ENCODE data around the gene OGFOD2. TPM values are rescaled to one million over a fixed set of nuclear protein-coding genes. Genes with fewer than 3 reads are reported as not detected.
A peak's percentile ranks its signal among the peaks of the same experiment; 100 is the strongest.
"Not testable (repeated sequence)": the region's sequence is repeated elsewhere in the genome, so short reads cannot be mapped to it uniquely, and the experiment has no call there.

Gene OGFOD2
- polyA plus RNA-seq (ENCODE audit: low read depth in 6 of 6), result 10 to 100 TPM in 5 of 6 donors, 1 to 10 TPM in 1; 9.4 to 20.4 (median 14.2) TPM

DNA sequence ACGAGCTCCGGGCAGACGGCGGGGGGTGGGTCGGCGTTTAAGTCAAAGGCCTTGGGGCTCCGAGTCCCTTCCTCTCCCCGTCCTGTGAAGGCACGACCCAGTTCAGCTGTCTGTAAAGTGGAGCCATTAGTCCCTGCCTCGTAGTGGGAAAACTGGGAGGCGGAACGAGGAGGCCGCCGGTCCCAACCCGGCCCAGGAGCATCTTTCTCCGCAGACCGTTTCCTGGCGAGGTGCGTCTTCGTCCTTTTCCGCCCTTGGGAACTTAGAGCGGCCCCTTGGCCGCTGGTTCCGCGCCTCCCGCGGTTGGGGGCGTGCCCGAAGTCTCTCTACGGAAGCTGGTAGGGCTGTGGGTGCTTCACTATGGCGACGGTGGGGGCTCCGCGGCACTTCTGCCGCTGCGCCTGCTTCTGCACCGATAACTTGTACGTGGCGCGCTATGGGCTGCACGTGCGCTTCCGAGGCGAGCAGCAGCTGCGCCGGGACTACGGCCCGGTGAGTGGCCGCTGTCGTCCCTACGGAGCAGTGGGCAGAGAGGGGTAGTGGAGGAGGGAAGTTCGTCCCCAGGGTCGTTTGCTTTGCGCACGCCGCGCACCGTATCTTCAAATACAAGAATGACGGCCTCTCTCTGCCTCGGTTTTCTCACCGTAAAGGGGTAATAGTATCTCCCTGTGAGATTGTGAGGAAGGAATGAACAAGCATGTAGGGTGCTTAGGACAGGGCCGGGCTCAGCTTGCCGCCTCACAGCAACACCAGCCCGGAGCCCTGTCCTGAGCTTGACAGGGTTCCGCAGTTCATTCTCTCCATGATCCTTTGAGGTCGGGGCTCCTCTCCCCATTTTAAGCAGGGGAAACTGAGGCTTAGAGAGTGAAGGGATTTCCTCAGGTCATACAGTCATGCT, at the start of gene OGFOD2:
Gene OGFOD2 (plus strand): TSS at position 353 of the 898 bp plus-strand sequence. CDS start 8 bp downstream, at position 361.
- Mint-ChIP-seq H3K36me3 (no peaks in the 10 kb centered on the region), H3K4me1 (peaks cover 6 to 52% (median 26%) of the 10 kb centered on the region in 3 donors), H3K27ac (peak within 1 kb of the TSS; percentile 96 to 100 (median 99)), H3K9me3 (no peaks in the 10 kb centered on the region), H3K4me3 (peak within 1 kb of the TSS; percentile 97 to 99 (median 99)), H3K27me3 (no peaks in the 10 kb centered on the region)
- DNase-seq (peak; percentile 90), ATAC-seq (ENCODE audit: low read depth in 2 of 2) (peak; percentile 82 to 83)

DNA sequence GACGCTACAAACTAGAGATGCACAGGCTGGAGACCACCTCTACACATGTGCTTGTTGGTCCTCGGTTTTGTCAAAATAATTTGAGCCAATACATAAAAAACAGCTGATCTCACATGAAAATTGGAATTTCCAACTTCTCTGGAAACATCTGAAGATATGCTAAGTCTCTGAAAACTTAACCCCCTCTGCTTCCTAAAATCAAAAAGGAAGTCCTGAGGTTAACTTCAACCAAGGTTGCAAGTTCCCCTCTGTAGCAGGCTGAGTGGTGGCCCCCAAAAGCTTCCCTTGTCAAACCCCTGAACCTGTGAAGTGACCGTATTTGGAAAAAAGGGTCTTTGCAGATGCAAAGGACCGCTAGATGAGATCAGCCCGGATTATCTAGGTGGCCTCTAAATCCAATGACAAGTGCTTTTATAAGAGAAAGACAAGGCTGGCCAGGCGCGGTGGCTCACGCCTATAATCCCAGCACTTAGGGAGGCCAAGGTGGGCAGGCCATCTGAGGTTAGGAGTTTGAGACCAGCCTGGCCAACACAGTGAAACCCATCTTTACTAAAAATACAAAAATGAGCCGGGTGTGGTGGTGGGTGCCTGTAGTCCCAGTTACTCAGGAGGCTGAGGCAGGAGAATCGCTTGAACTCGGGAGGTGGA, 47.2 kb upstream of the OGFOD2 start:
- Mint-ChIP-seq H3K9me3 (no peaks in the 10 kb centered on the region), H3K4me1 (peaks cover 22 to 32% (median 26%) of the 10 kb centered on the region in 3 donors), H3K4me3 (peak overlapping the region in 6 of 8 donors; percentile 65 to 89 (median 80)), H3K27ac (peak overlapping the region; percentile 36 to 96 (median 90)), H3K36me3 (no peaks in the 10 kb centered on the region), H3K27me3 (no peaks in the 10 kb centered on the region)
- ATAC-seq (ENCODE audit: low read depth in 2 of 2) (no peak), DNase-seq (no peak)

DNA sequence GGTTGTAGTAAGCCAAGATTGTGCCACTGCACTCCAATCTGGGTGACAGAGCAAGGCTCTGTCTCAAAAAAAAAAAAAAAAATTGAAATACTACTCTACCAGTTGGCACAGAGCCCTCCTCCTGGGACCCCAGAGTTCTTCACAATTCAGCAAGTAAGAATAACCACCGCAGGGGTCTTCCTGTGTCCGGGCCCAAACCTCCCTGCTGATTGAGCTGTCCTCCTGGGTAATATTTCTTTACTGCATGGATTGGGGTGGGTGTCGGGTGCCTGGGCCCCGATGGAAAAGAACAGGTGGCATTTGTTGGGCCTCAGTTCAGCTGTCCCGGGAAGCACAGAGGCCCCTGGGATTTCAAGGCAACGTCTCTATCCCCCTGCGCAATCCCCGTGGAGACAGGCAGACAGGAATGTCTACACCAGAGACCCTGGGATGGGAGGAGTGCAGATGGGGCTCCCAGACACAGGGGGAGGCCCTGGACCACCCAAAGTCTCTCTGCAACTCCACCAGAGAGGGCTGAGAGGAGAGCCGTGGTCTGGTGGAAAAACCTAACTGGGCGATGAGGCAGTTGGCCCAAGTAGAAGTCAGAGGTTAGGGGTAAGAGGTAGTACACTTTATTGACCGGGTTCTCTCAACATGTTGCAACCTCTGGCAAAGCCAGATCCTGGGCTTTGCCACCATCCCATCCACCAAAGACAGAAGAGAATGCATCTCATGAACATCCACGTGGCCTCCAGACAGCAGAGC, 46.5 kb upstream of the OGFOD2 start:
- Mint-ChIP-seq H3K27ac (peak overlapping the region in 3 of 6 donors; percentile 27 to 85 (median 74)), H3K4me1 (peaks cover 22 to 35% (median 26%) of the 10 kb centered on the region in 3 donors), H3K36me3 (no peaks in the 10 kb centered on the region), H3K9me3 (no peaks in the 10 kb centered on the region), H3K27me3 (no peaks in the 10 kb centered on the region), H3K4me3 (peak overlapping the region in 2 of 8 donors; percentile 32 to 65)
- no peak for DNase-seq
- no peak for ATAC-seq (ENCODE audit: low read depth in 2 of 2)

DNA sequence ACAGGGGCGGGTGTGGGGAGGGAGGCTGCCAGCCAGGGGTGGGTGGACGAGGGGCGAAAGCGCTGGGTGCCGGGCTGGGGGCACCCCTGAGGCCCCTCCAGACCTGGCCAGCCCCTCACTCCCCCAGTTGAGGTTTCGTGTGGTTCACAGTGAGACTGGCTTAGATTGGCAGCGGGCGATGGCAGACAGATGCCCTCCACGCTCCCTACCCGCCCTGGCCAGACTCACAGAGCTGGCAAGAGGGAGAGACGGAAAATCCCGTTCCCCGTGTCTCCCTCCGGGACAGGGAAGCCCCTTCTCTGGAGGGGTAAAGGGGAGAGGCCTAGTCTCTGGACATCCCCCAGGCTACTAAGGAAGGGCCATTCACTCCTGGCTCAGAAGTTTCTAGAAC, 45.9 kb upstream of the OGFOD2 start:
- H3K27me3 Mint-ChIP-seq, result no peaks in the 10 kb centered on the region
- H3K27ac Mint-ChIP-seq, result peak overlapping the region in 1 of 6 donors; percentile 74

DNA sequence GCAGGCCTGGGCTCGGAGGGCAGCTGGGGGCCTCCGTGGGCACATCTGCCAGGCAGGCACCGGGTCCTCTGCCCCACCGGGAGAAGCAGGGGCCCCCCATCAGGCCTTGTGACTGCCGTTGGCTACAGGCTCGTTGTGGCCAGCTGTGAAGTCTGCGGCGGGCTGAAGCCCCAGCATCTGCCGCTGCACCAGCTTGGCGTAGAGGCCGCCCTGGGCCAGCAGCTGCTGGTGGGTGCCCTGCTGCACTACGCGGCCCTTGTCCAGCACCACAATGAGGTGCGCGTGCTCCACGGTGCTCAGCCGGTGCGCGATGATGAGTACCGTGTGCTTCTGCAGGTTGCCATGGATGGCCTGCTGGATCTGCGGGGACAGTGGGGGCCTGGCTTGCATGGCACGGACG, 45.2 kb upstream of the OGFOD2 start:
- Mint-ChIP-seq H3K4me1 (peaks cover 26 to 46% (median 27%) of the 10 kb centered on the region in 3 donors), H3K27ac (no peak overlapping the region), H3K36me3 (no peaks in the 10 kb centered on the region), H3K27me3 (no peaks in the 10 kb centered on the region), H3K9me3 (peaks cover 0 to 2% (median 0%) of the 10 kb centered on the region in 7 donors), H3K4me3 (no peak overlapping the region)
- ATAC-seq (ENCODE audit: low read depth in 2 of 2) (no peak), DNase-seq (no peak)

More for the DNA sequence above, 45.9 kb upstream of the OGFOD2 start:
- no peaks in the 10 kb centered on the region for H3K36me3 Mint-ChIP-seq
- H3K9me3 Mint-ChIP-seq, result no peaks in the 10 kb centered on the region
- H3K4me1 Mint-ChIP-seq, result peaks cover 22 to 39% (median 26%) of the 10 kb centered on the region in 3 donors
- ATAC-seq (ENCODE audit: low read depth in 2 of 2) (no peak), DNase-seq (no peak)
- H3K4me3 Mint-ChIP-seq, result no peak overlapping the region

DNA sequence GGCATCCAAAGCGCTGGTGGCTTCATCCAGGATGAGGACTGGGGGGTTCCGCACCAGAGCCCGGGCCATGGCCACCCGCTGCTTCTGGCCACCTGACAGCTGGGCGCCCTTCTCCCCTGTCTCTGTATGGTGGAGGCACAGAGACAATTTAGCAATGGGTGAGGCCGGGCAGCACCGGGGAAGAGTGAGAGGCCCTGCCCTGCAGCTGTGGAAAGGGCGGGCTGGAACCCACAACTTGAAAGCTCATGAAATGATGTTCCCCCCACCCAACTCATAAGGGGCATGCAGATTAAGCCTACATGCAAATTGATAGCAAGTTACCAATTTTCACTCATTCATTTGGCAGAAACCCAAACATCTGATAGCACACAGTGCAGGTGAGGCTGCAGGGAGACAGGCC, 42.8 kb upstream of the OGFOD2 start:
- ATAC-seq (ENCODE audit: low read depth in 2 of 2), result no peak
- DNase-seq, result no peak
- Mint-ChIP-seq H3K9me3 (peaks cover 0 to 2% (median 0%) of the 10 kb centered on the region in 7 donors), H3K27ac (peak overlapping the region in 1 of 6 donors; percentile 78), H3K27me3 (no peaks in the 10 kb centered on the region), H3K4me3 (no peak overlapping the region), H3K36me3 (no peaks in the 10 kb centered on the region), H3K4me1 (peaks cover 11 to 39% (median 15%) of the 10 kb centered on the region in 3 donors)

DNA sequence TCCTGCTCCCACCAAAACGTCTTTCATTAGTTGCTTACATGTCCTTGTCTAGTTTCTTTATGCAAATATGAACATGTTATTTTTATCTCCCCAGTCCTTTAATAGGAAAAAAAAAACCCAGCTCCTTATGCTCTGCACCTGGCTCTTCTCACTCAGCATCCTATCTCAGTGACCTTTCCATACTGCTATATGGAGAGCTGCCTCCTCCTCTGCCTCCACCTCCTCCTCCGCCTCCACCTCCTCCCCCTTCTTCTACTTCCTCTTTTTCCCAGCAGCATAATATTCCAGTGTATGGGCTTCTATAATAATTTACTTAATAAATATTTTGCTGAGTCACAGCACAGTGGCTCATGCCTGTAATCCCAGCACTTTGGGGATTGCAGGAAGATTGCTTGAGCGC, 40.3 kb upstream of the OGFOD2 start:
- DNase-seq (no peak), ATAC-seq (ENCODE audit: low read depth in 2 of 2) (no peak)
- Mint-ChIP-seq H3K27me3 (no peaks in the 10 kb centered on the region), H3K4me3 (peak overlapping the region in 2 of 8 donors; percentile 29 to 40), H3K4me1 (peaks cover 6 to 27% (median 8%) of the 10 kb centered on the region in 3 donors), H3K9me3 (peaks cover 0 to 2% (median 0%) of the 10 kb centered on the region in 7 donors), H3K27ac (peak overlapping the region in 1 of 6 donors; percentile 78), H3K36me3 (no peaks in the 10 kb centered on the region)

DNA sequence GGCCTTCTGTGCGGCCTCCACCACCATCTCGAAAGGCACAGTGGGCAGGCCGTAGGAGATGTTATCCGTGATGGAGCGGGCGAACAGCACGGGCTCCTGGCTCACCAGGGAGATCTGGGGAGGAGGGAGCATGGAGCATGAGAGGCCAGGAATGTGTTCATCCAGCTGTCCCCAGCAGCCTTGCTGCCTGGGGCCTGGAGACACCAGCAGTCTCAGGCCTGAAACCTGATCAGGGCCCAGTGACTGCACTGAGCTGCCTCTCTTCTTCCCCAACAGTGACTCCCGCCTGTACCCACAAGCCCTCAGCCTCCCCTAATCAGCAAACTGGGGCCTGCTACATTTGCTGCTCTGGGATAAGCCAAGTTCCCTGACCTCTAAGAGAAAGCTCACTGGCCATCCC, 39.7 kb upstream of the OGFOD2 start:
- H3K4me3 Mint-ChIP-seq, result no peak overlapping the region
- peaks cover 6 to 27% (median 8%) of the 10 kb centered on the region in 3 donors for H3K4me1 Mint-ChIP-seq
- H3K27ac Mint-ChIP-seq, result peak overlapping the region in 1 of 6 donors; percentile 18
- DNase-seq (no peak), ATAC-seq (ENCODE audit: low read depth in 2 of 2) (no peak)
- H3K36me3 Mint-ChIP-seq, result no peaks in the 10 kb centered on the region
- peaks cover 0 to 2% (median 0%) of the 10 kb centered on the region in 7 donors for H3K9me3 Mint-ChIP-seq
- no peaks in the 10 kb centered on the region for H3K27me3 Mint-ChIP-seq

DNA sequence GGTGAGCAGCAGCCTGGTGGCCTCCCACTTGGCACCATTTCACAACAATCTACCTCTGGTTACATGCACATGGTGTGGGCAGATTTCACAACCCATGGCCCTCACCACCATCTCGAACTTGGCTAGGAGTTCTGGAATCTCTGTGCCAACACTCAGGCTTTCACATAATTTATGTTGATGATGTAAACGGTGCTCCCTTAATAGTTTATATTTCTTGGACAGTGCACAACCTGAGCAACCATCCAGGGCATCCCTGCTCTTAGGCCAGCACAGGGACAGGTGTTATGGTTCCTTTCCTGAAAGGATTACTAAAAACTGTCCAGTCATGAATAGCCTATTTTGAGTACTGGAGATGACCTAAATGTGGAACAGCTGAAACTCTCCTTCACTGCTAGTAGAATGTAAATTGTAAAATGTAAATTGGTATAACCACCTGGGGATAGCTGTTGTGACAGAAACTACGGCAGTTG, 37.4 kb upstream of the OGFOD2 start:
- H3K36me3 Mint-ChIP-seq, result no peaks in the 10 kb centered on the region
- H3K27ac Mint-ChIP-seq, result peak overlapping the region in 1 of 6 donors; percentile 16
- no peak for ATAC-seq (ENCODE audit: low read depth in 2 of 2)
- no peak overlapping the region for H3K4me3 Mint-ChIP-seq
- no peak for DNase-seq
- H3K4me1 Mint-ChIP-seq, result peaks cover 6 to 33% (median 9%) of the 10 kb centered on the region in 3 donors
- peaks cover 0 to 2% (median 0%) of the 10 kb centered on the region in 7 donors for H3K9me3 Mint-ChIP-seq
- no peaks in the 10 kb centered on the region for H3K27me3 Mint-ChIP-seq

DNA sequence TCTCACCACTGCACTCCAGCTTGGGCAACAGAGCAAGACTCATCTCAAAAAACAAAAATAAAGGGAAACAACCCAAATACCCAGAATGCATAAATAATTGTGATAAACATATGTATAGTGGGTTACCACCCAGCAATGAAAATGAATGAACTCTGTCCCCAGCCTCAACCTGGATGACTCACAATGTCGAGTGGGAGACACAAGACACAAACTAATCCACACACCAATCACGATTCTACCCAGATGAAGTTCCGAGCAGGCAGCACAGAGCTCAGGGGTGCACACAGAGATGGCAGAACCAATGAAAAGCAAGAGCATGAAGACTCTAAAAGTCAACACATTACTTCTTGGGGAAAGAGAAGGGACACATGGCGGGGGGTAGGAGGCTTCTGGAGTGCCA, 35.9 kb upstream of the OGFOD2 start:
- no peaks in the 10 kb centered on the region for H3K36me3 Mint-ChIP-seq
- no peak overlapping the region for H3K4me3 Mint-ChIP-seq
- H3K27ac Mint-ChIP-seq, result no peak overlapping the region
- peaks cover 20 to 41% (median 23%) of the 10 kb centered on the region in 3 donors for H3K4me1 Mint-ChIP-seq
- peaks cover 0 to 2% (median 0%) of the 10 kb centered on the region in 7 donors for H3K9me3 Mint-ChIP-seq
- DNase-seq (no peak), ATAC-seq (ENCODE audit: low read depth in 2 of 2) (no peak)
- no peaks in the 10 kb centered on the region for H3K27me3 Mint-ChIP-seq

DNA sequence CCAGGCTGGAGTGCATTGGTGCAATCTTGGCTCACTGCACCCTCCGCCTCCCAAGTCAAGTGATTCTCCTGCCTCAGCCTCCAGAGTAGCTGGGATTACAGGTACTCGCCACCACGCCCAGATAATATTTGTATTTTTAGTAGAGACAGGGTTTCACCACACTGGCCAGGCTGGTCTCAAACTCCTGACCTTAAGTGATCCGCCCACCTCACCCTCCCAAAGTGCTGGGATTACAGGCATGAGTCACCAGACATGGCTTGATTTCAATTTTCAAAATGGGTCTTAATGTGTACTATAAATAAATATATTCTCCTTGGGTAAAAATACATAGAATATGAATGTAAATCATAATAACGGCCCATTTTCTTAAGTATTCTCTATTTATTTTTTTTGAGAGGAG, 33.7 kb upstream of the OGFOD2 start:
- ATAC-seq (ENCODE audit: low read depth in 2 of 2); H3K4me3 Mint-ChIP-seq; DNase-seq; H3K9me3 Mint-ChIP-seq; H3K36me3 Mint-ChIP-seq; H3K27me3 Mint-ChIP-seq; H3K27ac Mint-ChIP-seq: not testable (repeated sequence)
- H3K4me1 Mint-ChIP-seq, result peaks cover 21 to 30% (median 24%) of the 10 kb centered on the region in 3 donors

DNA sequence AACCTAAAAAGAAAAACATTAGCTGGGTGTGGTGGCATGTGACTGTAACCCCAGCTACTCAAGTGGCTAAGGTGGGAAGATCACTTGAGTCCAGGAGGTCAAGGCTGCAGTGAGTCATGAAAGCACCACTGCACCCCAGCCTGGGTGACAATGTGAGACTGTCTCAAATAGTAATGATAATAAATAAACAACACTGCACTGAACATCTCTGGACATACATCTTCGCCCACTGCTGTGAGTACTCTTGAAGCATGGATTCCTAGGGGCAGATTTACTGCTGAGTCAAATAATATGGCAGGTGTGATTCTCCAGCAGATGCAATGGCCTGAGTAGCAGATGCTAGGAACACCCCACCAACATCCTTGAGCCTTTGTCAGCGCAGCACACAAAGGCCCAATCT, 32.4 kb upstream of the OGFOD2 start:
- Mint-ChIP-seq H3K4me3 (peak overlapping the region in 2 of 8 donors; percentile 48 to 67), H3K27ac (no peak overlapping the region), H3K36me3 (no peaks in the 10 kb centered on the region), H3K4me1 (peaks cover 31 to 43% (median 37%) of the 10 kb centered on the region in 3 donors), H3K27me3 (no peaks in the 10 kb centered on the region), H3K9me3 (no peaks in the 10 kb centered on the region)
- ATAC-seq (ENCODE audit: low read depth in 2 of 2) (no peak), DNase-seq (no peak)

DNA sequence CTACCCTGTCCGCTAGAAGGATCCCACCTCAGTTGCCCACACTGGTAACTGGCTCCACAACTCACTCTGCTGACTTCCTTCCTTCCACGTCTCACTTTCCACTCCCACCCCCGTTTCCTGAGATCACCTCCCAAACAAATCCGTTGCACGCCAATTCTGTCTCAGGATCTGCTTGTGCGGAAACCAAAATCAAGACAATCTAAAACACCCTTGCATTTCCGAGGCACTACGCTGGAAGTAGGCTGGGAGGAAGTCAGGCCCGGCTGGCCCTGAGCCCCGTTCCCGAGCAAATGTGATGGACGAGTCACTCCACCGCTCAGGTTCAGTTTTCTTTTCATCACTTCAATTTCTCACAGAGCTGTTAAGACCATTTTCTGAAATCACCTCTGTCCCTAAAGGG, 31.8 kb upstream of the OGFOD2 start:
- no peak for DNase-seq

More for the DNA sequence above, 31.8 kb upstream of the OGFOD2 start:
- no peak for ATAC-seq (ENCODE audit: low read depth in 2 of 2)
- Mint-ChIP-seq H3K36me3 (no peaks in the 10 kb centered on the region), H3K4me1 (peaks cover 33 to 47% (median 37%) of the 10 kb centered on the region in 3 donors), H3K27ac (no peak overlapping the region), H3K27me3 (no peaks in the 10 kb centered on the region), H3K9me3 (no peaks in the 10 kb centered on the region), H3K4me3 (peak overlapping the region in 4 of 8 donors; percentile 27 to 67 (median 46))

Measured in naive B cell (primary cell).